HCT116 (cell line): Measurements from ENCODE around the gene WAPL. TPM values are rescaled to one million over a fixed set of nuclear protein-coding genes. Genes with fewer than 3 reads are reported as not detected.

Experiments
- ATAC-seq: fragments of 200-7000 bp; cut with Tn5 transposase; 2 replicates; pipeline ENCODE4 v1.9.1; 2020; ENCODE audit warnings: mild to moderate bottlenecking, moderate library complexity
- BruUV-seq: library from RNA; stranded (reverse); fragments of 400-500 nt; replicated peaks from 2 replicates; lab custom pipeline; 2021; lab: Mats Ljungman, UMichigan
- CTCF ChIA-PET: fragments of 300-600 bp; sonication (Branson Sonifier 250); formaldehyde crosslinking; loops from one replicate; lab custom pipeline; 2021; ENCODE audit warnings: antibody characterized with exemption; lab: Charles Lee
- POLR2A ChIA-PET: fragments of 300-600, 350-600 bp; sonication (Branson Sonifier 250); formaldehyde crosslinking; loops from one replicate; lab custom pipeline; 2021; ENCODE audit warnings: antibody characterized with exemption; lab: Charles Lee
- RAD21 ChIA-PET, 2 experiments: fragments of 300-600 bp; sonication (Branson Sonifier 250); formaldehyde crosslinking; loops; one replicate each; lab custom pipeline; 2023; ENCODE audit warnings: low total read pairs in 2 of 2; ENCODE audit not compliant: uncharacterized antibody in 2 of 2, unreplicated experiment in 2 of 2, low non-redundant PET in 1 of 2; lab: Charles Lee
- DNase-seq: peaks from one replicate; pipeline ENCODE4 v3.0.0-alpha.2; 2010; ENCODE audit warnings: low read depth, low spot score
- H2AFZ ChIP-seq: fragments of 200-600 bp; shearing (Covaris generic), sonication (generic); 2 replicates; pipeline ENCODE4 v1.6.1; 2017; ENCODE audit warnings: low read depth, mixed run types, mixed read lengths, antibody characterized with exemption, low read length; ENCODE audit not compliant: poor library complexity, severe bottlenecking
- H3K27ac ChIP-seq: 2 replicates; pipeline ENCODE4 v1.5.1; 2012; ENCODE audit warnings: low read depth, low read length
- H3K27me3 ChIP-seq: fragments of 200-600 bp; sonication (generic); 2 replicates; pipeline ENCODE4 v1.6.1; 2016; ENCODE audit warnings: mixed run types, low read length, mixed read lengths; ENCODE audit not compliant: insufficient read depth
- H3K36me3 ChIP-seq, 2 experiments: fragments of 200-500 bp in 1 of 2; fragments of 200-600 bp in 1 of 2; sonication (Bioruptor generic) in 1 of 2; sonication (generic) in 1 of 2; 2 replicates each; pipeline versions ENCODE4 v1.5.1 to v1.6.1; 2014 to 2016; ENCODE audit warnings: low read length in 2 of 2, inconsistent platforms in 1 of 2, mixed read lengths in 1 of 2, mixed run types in 1 of 2; ENCODE audit not compliant: insufficient read depth in 2 of 2, control insufficient read depth in 1 of 2
- H3K4me1 ChIP-seq, 2 experiments: fragments of 200-600 bp in 1 of 2; sonication (generic) in 1 of 2; 2 replicates each; pipeline versions ENCODE4 v1.5.1 to v1.6.1; 2012 to 2017; ENCODE audit warnings: low read length in 2 of 2, inconsistent platforms in 1 of 2, mild to moderate bottlenecking in 1 of 2, mixed read lengths in 1 of 2, mixed run types in 1 of 2, moderate library complexity in 1 of 2; ENCODE audit not compliant: insufficient read depth in 2 of 2, control insufficient read depth in 1 of 2
- H3K4me2 ChIP-seq: fragments of 200-600 bp; sonication (generic); 2 replicates; pipeline ENCODE4 v1.6.1; 2017; ENCODE audit warnings: mixed run types, low read length, mixed read lengths
- H3K4me3 ChIP-seq, 2 experiments: fragments of 200-600 bp in 1 of 2; sonication (generic) in 1 of 2; replicated peaks in 1 of 2; 2 replicates each; pipeline ENCODE4 v1.5.1; 2011 to 2016; ENCODE audit warnings: low read length in 2 of 2, control low read depth in 1 of 2, low read depth in 1 of 2, mild to moderate bottlenecking in 1 of 2, mixed read lengths in 1 of 2, mixed run types in 1 of 2
- H3K79me2 ChIP-seq: fragments of 200-600 bp; sonication (generic); 2 replicates; pipeline ENCODE4 v1.6.1; 2017; ENCODE audit warnings: mild to moderate bottlenecking, mixed run types, low read length, moderate library complexity, mixed read lengths; ENCODE audit not compliant: insufficient read depth
- H3K9ac ChIP-seq: fragments of 200-600 bp; sonication (generic); 2 replicates; pipeline ENCODE4 v1.6.1; 2016; ENCODE audit warnings: low read length, mixed read lengths
- H3K9me2 ChIP-seq: fragments of 200-600 bp; sonication (generic), shearing (Covaris generic); 2 replicates; pipeline ENCODE4 v1.6.1; 2017; ENCODE audit warnings: mixed run types, mild to moderate bottlenecking, moderate library complexity; ENCODE audit not compliant: insufficient read depth
- H3K9me3 ChIP-seq, 2 experiments: fragments of 200-500 bp in 1 of 2; fragments of 200-600 bp in 1 of 2; sonication (Bioruptor generic) in 1 of 2; sonication (generic) in 1 of 2; 2 replicates each; pipeline ENCODE4 v1.6.1; 2014 to 2017; ENCODE audit warnings: low read length in 2 of 2, mixed read lengths in 2 of 2, inconsistent platforms in 1 of 2, low read depth in 1 of 2, mild to moderate bottlenecking in 1 of 2, mixed run types in 1 of 2, moderate library complexity in 1 of 2; ENCODE audit not compliant: control insufficient read depth in 1 of 2, insufficient read depth in 1 of 2
- H4K20me1 ChIP-seq: fragments of 200-600 bp; sonication (generic), shearing (Covaris generic); 2 replicates; pipeline ENCODE4 v1.6.1; 2017; ENCODE audit warnings: mixed run types, mild to moderate bottlenecking, moderate library complexity; ENCODE audit not compliant: insufficient read depth
- CBX3 ChIP-seq: IDR thresholded peaks from 2 replicates; pipeline ENCODE4 v1.6.1; 2012; ENCODE audit warnings: low read depth
- CEBPB ChIP-seq: IDR thresholded peaks from 2 replicates; pipeline ENCODE4 v1.6.1; 2012; ENCODE audit warnings: low read depth
- EGR1 ChIP-seq: IDR thresholded peaks from 2 replicates; pipeline ENCODE4 v1.6.1; 2012; ENCODE audit warnings: low read depth
- ELF1 ChIP-seq: IDR thresholded peaks from 2 replicates; pipeline ENCODE4 v1.6.1; 2012; ENCODE audit warnings: low read depth, borderline replicate concordance
- EZH2 ChIP-seq: fragments of 200-600 bp; sonication (generic); IDR thresholded peaks from 2 replicates; pipeline ENCODE4 v1.6.1; 2017; ENCODE audit warnings: antibody characterized with exemption, mixed run types
- EZH2phosphoT487 ChIP-seq: fragments of 200-600 bp; IDR thresholded peaks from 2 replicates; pipeline ENCODE4 v1.6.1; 2018; ENCODE audit warnings: antibody characterized with exemption, borderline replicate concordance
- FOSL1 ChIP-seq: IDR thresholded peaks from 2 replicates; pipeline ENCODE4 v1.6.1; 2012; ENCODE audit warnings: low read depth
- JUND ChIP-seq: IDR thresholded peaks from 2 replicates; pipeline ENCODE4 v1.6.1; 2012
- POLR2AphosphoS5 ChIP-seq: IDR thresholded peaks from 2 replicates; pipeline ENCODE4 v1.6.1; 2011; ENCODE audit warnings: mild to moderate bottlenecking, low read depth, low read length, moderate library complexity
- RAD21 ChIP-seq: IDR thresholded peaks from 2 replicates; pipeline ENCODE4 v1.6.1; 2012; ENCODE audit warnings: low read depth, mild to moderate bottlenecking
- SIN3A ChIP-seq: IDR thresholded peaks from 2 replicates; pipeline ENCODE4 v1.6.1; 2012; ENCODE audit warnings: low read depth
- SRF ChIP-seq: IDR thresholded peaks from 2 replicates; pipeline ENCODE4 v1.6.1; 2012; ENCODE audit warnings: low read depth
- TCF7L2 ChIP-seq: IDR thresholded peaks from 2 replicates; pipeline ENCODE4 v1.7.0; 2011; ENCODE audit warnings: borderline replicate concordance, inconsistent platforms; ENCODE audit not compliant: insufficient read depth, insufficient read length; ENCODE audit errors: extremely low read depth
- YY1 ChIP-seq: IDR thresholded peaks from 2 replicates; pipeline ENCODE4 v1.6.1; 2011; ENCODE audit warnings: low read length, low read depth, moderate library complexity, mild to moderate bottlenecking; ENCODE audit not compliant: insufficient replicate concordance; ENCODE audit errors: extremely low read depth
- ZNF274 ChIP-seq: fragments of 200-500 bp; sonication (Bioruptor generic); IDR thresholded peaks from 2 replicates; pipeline ENCODE4 v1.6.1; 2014; ENCODE audit warnings: mild to moderate bottlenecking, low read depth, low read length, inconsistent platforms
- intact Hi-C: fragments of 100-400 bp; cut with micrococcal nuclease; formaldehyde crosslinking; loops from 2 replicates; pipeline ENCODE4 v1.10.0; 2022
- total RNA-seq: library from RNA; stranded (reverse); gene quantifications from one replicate; pipeline ENCODE4 v1.2.1, GENCODE V29; 2021; ENCODE audit not compliant: unreplicated experiment
- TF ChIP-seq, protein P1 (sequence below): IDR thresholded peaks from 2 replicates; pipeline ENCODE4 v1.6.1; 2011; ENCODE audit warnings: mild to moderate bottlenecking, low read length, moderate library complexity; ENCODE audit not compliant: insufficient replicate concordance; ENCODE audit errors: extremely low read depth
- TF ChIP-seq, protein P2 (sequence below), 3 experiments: fragments of 200-600 bp in 1 of 3; sonication (generic) in 1 of 3; IDR thresholded peaks in 2 of 3; conservative IDR thresholded peaks in 1 of 3; 2 replicates each; pipeline ENCODE4 v1.5.1; 2012 to 2017; ENCODE audit warnings: low read depth in 2 of 3, low read length in 2 of 3, antibody characterized with exemption in 1 of 3, borderline replicate concordance in 1 of 3, control low read depth in 1 of 3, mild to moderate bottlenecking in 1 of 3, mixed read lengths in 1 of 3, mixed run types in 1 of 3, moderate library complexity in 1 of 3; ENCODE audit not compliant: insufficient read depth in 1 of 3
- TF ChIP-seq, protein P3 (sequence below): IDR thresholded peaks from 2 replicates; pipeline ENCODE4 v1.6.1; 2012
- TF ChIP-seq, protein P4 (sequence below): IDR thresholded peaks from 2 replicates; pipeline ENCODE4 v1.6.1; 2012; ENCODE audit warnings: low read depth

The WAPL gene
- total RNA-seq, 1 experiment from 2014 or later: 37.5 TPM

DNA sequence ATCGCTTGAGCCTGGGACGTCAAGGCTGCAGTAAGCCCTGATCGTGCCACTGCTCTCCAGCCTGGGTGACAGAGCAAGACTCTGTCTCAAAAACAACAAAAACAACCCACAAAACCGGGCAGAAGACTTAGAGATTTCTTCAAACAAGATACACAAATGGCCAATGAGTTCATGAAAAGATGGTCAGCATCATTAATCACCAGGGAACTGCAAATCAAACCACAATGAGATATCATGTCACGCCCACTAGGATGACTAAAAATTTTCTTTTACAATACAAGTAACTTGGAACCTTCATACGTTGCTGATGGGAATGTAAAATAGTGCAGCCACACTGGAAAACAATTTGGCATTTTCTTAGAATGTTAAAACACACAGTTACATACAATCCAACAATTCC is 77.7 kb downstream of the WAPL start:
- no peak for DNase-seq
- Histone ChIP-seq H3K79me2 (peaks cover 46% of the 10 kb centered on the region), H3K9ac (no peak overlapping the region), H4K20me1 (no peaks in the 10 kb centered on the region), H3K36me3 (peaks cover 29 to 35% of the 10 kb centered on the region in 2 experiments; a peak in 3 of 4 replicates), H3K4me3 (no peak overlapping the region), H3K4me2 (no peak overlapping the region), H2AFZ (no peak overlapping the region), H3K9me3 (no peaks in the 10 kb centered on the region), H3K4me1 (no peaks in the 10 kb centered on the region), H3K9me2 (no peaks in the 10 kb centered on the region), H3K27ac (no peak overlapping the region), H3K27me3 (no peaks in the 10 kb centered on the region)
- ATAC-seq: no peak
- CTCF ChIA-PET: no interaction called here
- BruUV-seq: no TSS peak
- RAD21 ChIA-PET: no interaction called here
- intact Hi-C loops: no loop called here
- POLR2A ChIA-PET: no interaction called here
- TF ChIP-seq, protein P1, sequence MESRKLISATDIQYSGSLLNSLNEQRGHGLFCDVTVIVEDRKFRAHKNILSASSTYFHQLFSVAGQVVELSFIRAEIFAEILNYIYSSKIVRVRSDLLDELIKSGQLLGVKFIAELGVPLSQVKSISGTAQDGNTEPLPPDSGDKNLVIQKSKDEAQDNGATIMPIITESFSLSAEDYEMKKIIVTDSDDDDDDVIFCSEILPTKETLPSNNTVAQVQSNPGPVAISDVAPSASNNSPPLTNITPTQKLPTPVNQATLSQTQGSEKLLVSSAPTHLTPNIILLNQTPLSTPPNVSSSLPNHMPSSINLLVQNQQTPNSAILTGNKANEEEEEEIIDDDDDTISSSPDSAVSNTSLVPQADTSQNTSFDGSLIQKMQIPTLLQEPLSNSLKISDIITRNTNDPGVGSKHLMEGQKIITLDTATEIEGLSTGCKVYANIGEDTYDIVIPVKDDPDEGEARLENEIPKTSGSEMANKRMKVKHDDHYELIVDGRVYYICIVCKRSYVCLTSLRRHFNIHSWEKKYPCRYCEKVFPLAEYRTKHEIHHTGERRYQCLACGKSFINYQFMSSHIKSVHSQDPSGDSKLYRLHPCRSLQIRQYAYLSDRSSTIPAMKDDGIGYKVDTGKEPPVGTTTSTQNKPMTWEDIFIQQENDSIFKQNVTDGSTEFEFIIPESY: no peak
- no peak for TF ChIP-seq SRF
- TF ChIP-seq YY1: no peak
- no peak for TF ChIP-seq FOSL1
- TF ChIP-seq JUND: no peak
- TF ChIP-seq, protein P2, sequence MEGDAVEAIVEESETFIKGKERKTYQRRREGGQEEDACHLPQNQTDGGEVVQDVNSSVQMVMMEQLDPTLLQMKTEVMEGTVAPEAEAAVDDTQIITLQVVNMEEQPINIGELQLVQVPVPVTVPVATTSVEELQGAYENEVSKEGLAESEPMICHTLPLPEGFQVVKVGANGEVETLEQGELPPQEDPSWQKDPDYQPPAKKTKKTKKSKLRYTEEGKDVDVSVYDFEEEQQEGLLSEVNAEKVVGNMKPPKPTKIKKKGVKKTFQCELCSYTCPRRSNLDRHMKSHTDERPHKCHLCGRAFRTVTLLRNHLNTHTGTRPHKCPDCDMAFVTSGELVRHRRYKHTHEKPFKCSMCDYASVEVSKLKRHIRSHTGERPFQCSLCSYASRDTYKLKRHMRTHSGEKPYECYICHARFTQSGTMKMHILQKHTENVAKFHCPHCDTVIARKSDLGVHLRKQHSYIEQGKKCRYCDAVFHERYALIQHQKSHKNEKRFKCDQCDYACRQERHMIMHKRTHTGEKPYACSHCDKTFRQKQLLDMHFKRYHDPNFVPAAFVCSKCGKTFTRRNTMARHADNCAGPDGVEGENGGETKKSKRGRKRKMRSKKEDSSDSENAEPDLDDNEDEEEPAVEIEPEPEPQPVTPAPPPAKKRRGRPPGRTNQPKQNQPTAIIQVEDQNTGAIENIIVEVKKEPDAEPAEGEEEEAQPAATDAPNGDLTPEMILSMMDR (IDR thresholded peaks at IDR 0.05 in 2 of 3, conservative IDR thresholded peaks at IDR 0.05 in 1 of 3; ENCODE audit: borderline replicate concordance in 1 of 3, insufficient read depth in 1 of 3, low read depth in 2 of 3, low read length in 2 of 3): no peak
- TF ChIP-seq CEBPB: no peak
- TF ChIP-seq, protein P3, sequence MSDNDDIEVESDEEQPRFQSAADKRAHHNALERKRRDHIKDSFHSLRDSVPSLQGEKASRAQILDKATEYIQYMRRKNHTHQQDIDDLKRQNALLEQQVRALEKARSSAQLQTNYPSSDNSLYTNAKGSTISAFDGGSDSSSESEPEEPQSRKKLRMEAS: no peak
- no peak for TF ChIP-seq EZH2
- TF ChIP-seq, protein P4, sequence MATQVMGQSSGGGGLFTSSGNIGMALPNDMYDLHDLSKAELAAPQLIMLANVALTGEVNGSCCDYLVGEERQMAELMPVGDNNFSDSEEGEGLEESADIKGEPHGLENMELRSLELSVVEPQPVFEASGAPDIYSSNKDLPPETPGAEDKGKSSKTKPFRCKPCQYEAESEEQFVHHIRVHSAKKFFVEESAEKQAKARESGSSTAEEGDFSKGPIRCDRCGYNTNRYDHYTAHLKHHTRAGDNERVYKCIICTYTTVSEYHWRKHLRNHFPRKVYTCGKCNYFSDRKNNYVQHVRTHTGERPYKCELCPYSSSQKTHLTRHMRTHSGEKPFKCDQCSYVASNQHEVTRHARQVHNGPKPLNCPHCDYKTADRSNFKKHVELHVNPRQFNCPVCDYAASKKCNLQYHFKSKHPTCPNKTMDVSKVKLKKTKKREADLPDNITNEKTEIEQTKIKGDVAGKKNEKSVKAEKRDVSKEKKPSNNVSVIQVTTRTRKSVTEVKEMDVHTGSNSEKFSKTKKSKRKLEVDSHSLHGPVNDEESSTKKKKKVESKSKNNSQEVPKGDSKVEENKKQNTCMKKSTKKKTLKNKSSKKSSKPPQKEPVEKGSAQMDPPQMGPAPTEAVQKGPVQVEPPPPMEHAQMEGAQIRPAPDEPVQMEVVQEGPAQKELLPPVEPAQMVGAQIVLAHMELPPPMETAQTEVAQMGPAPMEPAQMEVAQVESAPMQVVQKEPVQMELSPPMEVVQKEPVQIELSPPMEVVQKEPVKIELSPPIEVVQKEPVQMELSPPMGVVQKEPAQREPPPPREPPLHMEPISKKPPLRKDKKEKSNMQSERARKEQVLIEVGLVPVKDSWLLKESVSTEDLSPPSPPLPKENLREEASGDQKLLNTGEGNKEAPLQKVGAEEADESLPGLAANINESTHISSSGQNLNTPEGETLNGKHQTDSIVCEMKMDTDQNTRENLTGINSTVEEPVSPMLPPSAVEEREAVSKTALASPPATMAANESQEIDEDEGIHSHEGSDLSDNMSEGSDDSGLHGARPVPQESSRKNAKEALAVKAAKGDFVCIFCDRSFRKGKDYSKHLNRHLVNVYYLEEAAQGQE: no peak
- no peak for TF ChIP-seq CBX3
- no peak for TF ChIP-seq EGR1
- TF ChIP-seq SIN3A: no peak
- no peak for TF ChIP-seq ELF1
- no peak for TF ChIP-seq ZNF274
- TF ChIP-seq POLR2AphosphoS5: no peak
- no peak for TF ChIP-seq TCF7L2
- TF ChIP-seq EZH2phosphoT487: no peak
- no peak for TF ChIP-seq RAD21
